HG03097 (cell line): ENCODE data around the gene ATP8A2.
"Not testable (repeated sequence)": the region's sequence is repeated elsewhere in the genome, so short reads cannot be mapped to it uniquely, and the experiment has no call there.

Experiments
- ATAC-seq: cut with Tn5 transposase; IDR thresholded peaks from one replicate; pipeline ENCODE4 v1.9.1; 2021; ENCODE audit not compliant: unreplicated experiment, low FRiP score

ATP8A2 gene

GRCh38 chr13:25753976-25754375 is 382.2 kb downstream of the ATP8A2 start:
- no peak for ATAC-seq

- no peak for ATAC-seq
Measured at GRCh38 chr13:25756251-25756650, 384.5 kb downstream of the ATP8A2 start.

GRCh38 chr13:25756912-25757311 is 385.1 kb downstream of the ATP8A2 start:
- no peak for ATAC-seq

GRCh38 chr13:25761041-25761440 is 389.3 kb downstream of the ATP8A2 start:
- ATAC-seq = no peak

GRCh38 chr13:25762281-25762680 is 390.5 kb downstream of the ATP8A2 start:
- ATAC-seq = no peak

GRCh38 chr13:25762795-25763377 is 391.1 kb downstream of the ATP8A2 start:
- ATAC-seq = no peak

GRCh38 chr13:25764378-25764777 is 392.6 kb downstream of the ATP8A2 start:
- ATAC-seq = no peak

GRCh38 chr13:25765266-25765665 is 393.5 kb downstream of the ATP8A2 start:
- ATAC-seq = no peak

GRCh38 chr13:25766576-25766975 is 394.8 kb downstream of the ATP8A2 start:
- no peak for ATAC-seq

GRCh38 chr13:25766991-25767390 is 395.2 kb downstream of the ATP8A2 start:
- ATAC-seq = no peak

- ATAC-seq = no peak
Measured at GRCh38 chr13:25768376-25768775, 396.6 kb downstream of the ATP8A2 start.

GRCh38 chr13:25768838-25769237 is 397.1 kb downstream of the ATP8A2 start:
- no peak for ATAC-seq

GRCh38 chr13:25770601-25771000 is 398.8 kb downstream of the ATP8A2 start:
- ATAC-seq = no peak

- no peak for ATAC-seq
Measured at GRCh38 chr13:25771202-25771601, 399.4 kb downstream of the ATP8A2 start.

GRCh38 chr13:25771641-25772478 is 400.1 kb downstream of the ATP8A2 start:
- ATAC-seq = no peak

GRCh38 chr13:25772534-25772933 is 400.8 kb downstream of the ATP8A2 start:
- ATAC-seq = not testable (repeated sequence)

GRCh38 chr13:25774056-25774455 is 402.3 kb downstream of the ATP8A2 start:
- not testable (repeated sequence) for ATAC-seq

- no peak for ATAC-seq
Measured at GRCh38 chr13:25775275-25775674, 403.5 kb downstream of the ATP8A2 start.

GRCh38 chr13:25775986-25776385 is 404.2 kb downstream of the ATP8A2 start:
- no peak for ATAC-seq

- no peak for ATAC-seq
Measured at GRCh38 chr13:25776722-25777121, 404.9 kb downstream of the ATP8A2 start.

GRCh38 chr13:25777509-25777908 is 405.7 kb downstream of the ATP8A2 start:
- ATAC-seq = no peak

- no peak for ATAC-seq
Measured at GRCh38 chr13:25778365-25778764, 406.6 kb downstream of the ATP8A2 start.
